ENCODE results near the gene TAX1BP1.

Gene TAX1BP1

DNA sequence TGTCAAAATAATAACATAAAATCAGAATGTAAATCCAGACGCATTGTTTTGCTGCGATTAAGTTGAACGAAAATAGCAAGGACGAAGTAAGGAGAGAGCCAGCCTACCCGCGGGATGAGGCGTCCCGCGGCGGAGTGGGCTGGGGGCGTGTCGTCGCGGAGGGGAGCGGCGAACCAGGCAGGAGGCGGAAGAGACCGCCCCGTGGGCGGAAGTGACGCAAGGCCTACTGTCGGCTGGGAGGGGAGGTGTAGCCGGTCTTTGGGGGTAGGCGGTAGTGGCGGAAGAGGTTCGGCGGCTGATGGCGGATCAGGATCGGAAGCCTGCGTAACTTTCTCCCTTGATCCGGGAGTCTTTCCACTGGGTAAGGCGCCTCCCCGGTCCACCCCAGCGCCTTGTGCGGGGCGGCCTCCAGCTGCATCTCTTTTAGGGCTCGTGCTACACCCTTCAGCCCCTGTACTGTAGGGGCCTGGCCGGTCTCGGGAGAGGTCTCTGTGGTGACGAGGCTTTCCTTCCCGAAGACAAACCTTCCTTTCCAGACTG, at the start of gene TAX1BP1:
Gene TAX1BP1, plus strand, starts transcription at position 254 of the 540 bp plus-strand sequence. CDS start 8,363 bp downstream, outside the sequence.
- peak; percentile 86 to 93 (median 90) for DNase-seq (ENCODE audit: low read depth in 2 of 3, low spot score in 1 of 3)

DNA sequence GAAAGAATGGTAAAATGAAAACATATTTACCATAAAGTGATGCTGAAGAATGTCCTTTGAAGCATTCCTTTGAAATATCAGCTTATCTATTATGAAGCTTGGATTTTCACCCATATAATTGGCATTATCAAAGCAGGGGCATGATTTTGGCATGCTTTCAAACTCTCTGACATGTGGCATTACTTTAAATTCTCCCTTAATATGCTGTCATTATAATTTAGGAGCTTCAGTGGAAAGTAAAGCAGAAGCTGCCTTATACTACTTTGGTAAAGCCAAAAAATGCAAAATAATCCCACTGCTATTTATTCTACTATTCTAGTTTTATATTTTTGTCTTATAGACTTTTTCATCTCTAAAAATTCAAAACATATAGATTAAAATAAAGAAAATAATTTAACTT, 49.3 kb upstream of the TAX1BP1 start:
- DNase-seq (ENCODE audit: low read depth in 2 of 3, low spot score in 1 of 3), result no peak

DNA sequence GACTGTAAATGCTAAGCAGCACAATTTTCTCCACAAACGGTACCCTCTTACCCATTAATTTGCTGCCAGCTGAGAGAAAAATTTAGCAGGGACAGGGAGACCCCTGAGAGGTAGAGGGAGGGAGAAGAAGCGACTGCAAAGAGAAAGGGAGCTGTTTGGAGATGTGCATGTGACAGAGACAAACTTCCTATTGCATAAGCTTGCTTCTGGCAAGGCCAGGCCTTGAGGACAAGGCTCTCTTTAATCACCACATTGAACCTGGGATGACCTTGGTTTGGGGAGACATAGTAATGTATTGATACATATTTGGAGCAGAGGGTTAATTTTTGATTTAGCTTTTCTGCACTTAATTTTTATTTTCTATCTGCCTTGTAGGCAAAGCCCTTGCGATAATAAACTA, 46.2 kb upstream of the TAX1BP1 start:
- DNase-seq (ENCODE audit: low read depth in 2 of 3, low spot score in 1 of 3), result no peak

DNA sequence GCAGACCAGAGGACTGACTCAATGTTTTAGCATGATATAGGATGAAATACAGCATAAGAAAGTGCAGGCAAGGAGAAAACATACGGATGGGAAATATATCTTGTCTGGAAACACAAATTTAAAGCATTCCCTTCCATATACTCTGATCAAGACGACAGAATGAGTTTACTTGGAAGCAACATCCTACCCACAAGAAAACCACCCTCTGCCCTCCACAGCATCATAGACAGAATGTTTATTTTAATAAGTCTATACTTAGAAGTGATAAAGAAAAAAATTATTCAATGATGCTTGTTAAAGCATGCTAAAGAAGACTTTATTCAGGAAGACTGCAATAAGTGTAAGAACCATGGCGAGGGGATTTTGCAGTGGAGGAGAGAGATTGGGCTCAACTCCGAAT, 44.9 kb upstream of the TAX1BP1 start:
- DNase-seq (ENCODE audit: low read depth in 2 of 3, low spot score in 1 of 3), result no peak

DNA sequence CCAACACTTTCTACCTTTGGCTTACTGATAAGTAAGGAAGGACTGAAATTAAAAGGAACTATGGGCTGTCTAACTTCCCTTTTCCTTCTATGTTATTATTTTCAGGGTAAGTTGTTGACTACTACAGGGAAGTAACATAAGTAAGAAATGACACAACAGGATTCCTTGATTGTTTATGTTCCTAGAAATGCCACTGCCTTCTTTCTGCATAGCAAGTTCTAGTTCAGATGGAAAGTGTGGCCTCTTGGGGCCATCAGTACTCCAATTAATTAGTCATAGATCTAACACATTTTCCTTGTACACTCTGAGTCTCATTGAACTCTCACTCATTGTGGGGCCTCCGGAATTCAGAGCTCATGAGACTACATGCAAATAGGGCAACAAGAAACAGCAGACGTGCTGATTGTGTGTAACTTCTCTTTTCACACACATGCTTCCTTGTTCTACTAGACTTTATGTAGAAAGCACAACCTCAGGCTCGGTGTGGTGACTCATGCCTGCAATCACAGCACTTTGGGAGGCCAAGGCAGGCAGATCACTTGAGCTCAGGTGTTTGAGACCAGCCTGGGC, 42.0 kb upstream of the TAX1BP1 start:
- peak in 1 of 3 donors; percentile 3 for DNase-seq (ENCODE audit: low read depth in 2 of 3, low spot score in 1 of 3)

DNA sequence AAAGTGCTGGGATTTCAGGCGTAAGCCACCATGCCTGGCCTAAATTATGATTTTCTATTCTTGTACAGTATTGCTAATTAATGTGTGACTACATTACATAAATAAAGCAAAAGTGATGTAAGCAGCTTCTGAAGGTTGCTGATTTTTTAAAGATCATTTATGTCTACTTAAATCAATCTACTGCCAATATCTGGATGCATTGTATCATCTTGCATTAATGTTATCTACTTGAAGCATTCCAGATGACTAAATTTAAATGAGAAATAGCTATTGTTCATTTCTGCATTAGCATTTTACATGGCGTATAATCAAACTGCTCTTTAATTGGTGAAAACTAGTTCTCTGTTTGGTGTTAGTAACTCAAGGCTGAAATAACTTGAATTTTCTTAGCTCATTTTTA, 40.2 kb upstream of the TAX1BP1 start:
- no peak for DNase-seq (ENCODE audit: low read depth in 2 of 3, low spot score in 1 of 3)

DNA sequence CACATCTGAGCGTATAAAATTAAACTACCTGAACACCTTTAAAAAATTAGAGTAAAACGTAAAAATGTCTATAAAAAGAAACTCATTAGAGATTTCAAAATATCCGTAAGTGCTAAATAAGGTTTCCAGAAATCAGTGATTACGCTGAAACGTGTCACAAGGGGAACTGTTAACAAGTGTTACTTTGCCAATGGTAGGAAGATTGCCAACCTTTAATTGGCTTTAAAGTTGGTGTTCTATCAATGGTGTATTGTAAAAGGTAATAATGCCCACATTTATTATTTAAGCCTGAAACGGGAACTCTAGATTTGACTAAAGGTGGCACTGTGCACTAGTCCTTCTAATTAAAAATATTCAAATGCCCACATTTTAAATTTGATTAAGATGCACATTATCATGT, 39.5 kb upstream of the TAX1BP1 start:
- no peak for DNase-seq (ENCODE audit: low read depth in 2 of 3, low spot score in 1 of 3)

DNA sequence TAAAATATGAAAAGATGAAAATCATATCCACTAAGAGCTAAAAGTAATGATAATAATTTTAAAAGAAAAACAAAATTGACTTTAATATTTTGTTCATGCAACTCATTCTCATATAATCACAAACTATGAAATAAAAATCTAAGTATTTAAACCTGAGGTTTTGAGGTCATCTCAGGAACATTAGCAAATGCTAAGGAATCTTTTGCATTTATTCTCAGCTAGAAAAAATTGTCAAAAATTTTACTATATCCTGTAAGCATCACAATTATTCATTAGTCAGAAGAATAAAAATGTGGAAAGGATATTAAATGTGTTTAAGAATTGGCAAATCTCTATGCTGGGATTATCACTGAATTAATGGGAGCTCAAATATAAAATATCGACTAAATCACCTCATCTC, 36.8 kb upstream of the TAX1BP1 start:
- DNase-seq (ENCODE audit: low read depth in 2 of 3, low spot score in 1 of 3), result no peak

DNA sequence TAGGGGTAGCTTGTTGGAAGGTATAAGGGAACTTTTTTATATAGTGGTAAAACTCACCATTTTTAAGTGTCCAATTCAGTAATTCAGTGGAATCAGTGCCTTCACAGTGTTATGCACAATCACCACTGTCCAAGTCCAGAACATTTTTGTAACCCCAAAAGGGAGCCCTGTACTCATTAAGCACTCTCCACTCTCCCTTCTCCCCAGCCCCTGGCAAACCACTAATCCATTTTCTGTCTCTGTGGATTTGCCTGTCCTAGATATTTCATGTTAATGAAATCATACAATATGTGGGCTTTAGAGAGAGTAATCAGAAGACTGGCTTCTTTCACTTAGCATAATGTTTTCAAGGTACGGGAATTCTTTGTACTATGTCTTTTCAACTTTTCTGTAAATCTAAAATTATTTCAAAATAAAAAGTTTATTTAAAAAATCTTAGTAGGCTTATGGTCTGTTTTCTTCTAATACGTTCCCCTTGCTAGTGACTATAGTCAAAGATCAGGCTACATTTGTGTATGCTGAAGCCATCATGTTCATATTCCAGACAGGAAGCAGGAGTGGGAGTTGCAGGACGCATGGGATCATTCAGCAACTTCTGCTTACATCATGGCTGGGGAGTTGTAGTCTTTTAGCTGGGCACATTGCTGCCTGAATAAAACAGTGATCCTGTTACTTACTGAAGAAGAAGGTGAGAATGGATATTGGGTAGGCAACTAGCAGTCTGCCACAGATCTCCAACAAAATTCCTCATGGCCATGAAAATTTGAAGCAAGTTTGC, 35.4 kb upstream of the TAX1BP1 start:
- DNase-seq (ENCODE audit: low read depth in 2 of 3, low spot score in 1 of 3), result no peak

DNA sequence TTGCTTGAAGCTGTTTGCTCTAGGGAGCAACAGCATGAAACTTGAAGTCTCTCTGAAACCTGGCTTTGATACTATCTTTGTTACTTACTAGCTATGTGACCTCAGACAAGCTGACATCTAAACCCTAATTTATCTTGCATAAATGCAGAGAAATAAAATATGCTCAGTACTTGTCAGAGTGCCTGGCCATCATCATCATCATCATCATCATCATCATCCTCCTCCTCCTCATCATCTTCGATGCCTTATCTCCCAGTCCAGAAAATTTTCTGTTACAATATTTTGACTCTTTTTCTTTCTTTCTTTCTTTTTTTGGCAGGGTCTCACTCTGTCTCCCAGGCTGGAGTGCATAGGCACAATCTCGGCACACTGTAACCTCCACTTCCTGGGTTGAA, 34.8 kb upstream of the TAX1BP1 start:
- DNase-seq (ENCODE audit: low read depth in 2 of 3, low spot score in 1 of 3), result no peak

DNA sequence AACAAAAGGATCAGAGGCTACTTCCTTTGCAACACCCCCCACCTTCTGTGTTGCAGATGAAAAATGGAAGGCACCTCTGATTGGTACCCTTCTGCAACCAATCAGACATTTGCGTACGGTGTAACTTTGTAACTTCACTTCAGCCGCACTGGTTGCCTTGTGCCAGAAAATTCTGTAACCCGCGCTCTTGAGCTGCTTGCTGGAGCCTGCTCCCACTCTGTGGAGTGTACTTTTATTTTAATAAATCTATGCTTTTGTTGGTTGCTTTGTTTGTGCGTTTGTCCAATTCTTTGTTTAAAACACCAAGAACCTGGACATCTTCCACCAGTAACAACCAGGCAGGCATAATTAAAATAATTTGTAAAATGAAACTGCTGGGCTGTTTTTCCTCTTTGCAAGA, 31.5 kb upstream of the TAX1BP1 start:
- no peak for DNase-seq (ENCODE audit: low read depth in 2 of 3, low spot score in 1 of 3)

DNA sequence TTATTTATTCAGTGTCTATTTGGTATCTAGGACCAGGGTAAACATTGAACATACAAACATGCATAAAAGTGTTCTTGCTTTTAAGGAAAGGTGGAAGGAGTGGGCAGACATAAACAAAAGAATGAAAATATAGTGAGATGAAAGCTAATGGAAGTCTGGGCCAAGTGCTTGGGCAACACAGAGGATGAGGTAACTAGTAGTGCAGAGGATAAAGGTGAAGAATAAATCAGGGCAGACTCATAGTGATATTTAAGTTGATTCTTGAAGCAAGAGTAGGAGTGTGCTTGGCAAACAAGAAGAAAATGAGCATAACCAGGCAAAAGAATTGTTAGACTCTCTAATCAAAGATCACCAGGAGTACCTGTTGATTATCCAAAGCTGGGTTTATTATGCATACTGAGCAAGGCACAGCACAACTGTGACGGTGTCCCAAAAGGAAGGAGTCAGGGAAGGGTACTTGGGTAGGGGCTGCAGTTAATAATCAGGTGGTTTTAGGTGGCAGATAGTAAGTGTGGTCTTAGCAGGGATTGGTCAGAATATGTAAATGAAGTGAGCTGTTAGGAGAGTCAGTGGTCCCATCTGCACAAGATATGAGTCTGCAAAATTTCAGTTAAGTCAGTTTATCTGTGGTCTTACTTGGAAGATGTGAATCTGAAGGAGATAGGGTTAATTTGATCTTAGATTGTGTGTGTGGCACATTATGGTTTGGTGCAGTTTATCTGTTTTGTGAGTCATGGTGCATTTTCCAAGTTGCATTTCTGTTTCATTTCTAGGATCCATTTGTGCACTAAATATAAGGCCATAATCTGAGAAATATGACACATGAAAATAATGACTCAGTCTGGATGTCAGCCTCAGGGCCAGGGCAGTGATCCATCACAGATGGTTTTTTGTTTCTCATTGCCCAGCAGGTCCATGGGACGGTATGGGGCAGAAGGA, 30.6 kb upstream of the TAX1BP1 start:
- no peak for DNase-seq (ENCODE audit: low read depth in 2 of 3, low spot score in 1 of 3)

DNA sequence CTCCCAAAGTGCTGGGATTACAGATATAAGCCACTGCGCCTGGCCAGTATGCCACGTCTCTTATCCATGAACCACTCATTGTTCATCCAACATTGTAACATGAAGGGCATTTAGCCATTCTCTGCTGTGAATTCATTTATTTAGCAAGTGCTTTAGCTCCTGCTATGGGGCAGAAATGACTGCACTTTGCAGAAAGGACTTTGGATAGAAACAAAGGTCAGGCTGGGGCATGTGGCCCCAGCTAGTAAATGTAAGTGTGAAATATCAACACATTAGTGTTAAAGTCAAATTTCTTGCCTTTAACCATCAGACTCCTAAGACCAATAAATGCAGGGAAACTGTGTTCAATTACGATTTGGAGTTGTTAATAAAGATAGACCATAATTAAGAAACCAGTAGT, 27.7 kb upstream of the TAX1BP1 start:
- DNase-seq (ENCODE audit: low read depth in 2 of 3, low spot score in 1 of 3), result no peak

DNA sequence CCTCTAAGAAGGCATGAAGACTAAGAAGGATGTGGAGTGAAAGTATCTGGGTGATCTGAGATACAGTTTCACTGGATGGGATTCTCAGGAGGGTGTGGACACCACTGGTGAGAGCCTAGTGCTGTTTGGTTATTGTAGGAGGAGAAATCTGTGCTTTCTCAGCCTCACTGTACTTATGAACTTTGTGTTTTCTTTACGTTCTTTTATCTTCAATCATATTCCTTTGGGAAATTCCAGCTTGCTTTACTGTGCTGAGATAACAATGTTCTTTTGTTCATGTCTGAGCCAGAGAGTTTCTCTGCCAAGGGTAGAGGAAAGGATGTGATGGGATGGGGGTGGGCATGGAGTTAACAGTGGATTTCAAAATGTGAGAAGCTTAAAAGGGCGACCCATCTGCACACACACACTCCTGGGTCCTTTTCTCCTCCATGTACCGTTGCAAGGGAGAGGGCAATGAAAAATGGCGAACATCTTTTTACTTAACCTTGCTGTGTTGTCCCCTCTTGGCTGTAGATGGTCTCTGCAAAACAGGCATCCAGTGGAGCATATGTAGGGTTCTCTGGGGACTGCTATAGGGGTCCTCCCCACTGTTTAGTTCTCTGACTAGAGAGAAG, 25.0 kb upstream of the TAX1BP1 start:
- no peak for DNase-seq (ENCODE audit: low read depth in 2 of 3, low spot score in 1 of 3)

DNA sequence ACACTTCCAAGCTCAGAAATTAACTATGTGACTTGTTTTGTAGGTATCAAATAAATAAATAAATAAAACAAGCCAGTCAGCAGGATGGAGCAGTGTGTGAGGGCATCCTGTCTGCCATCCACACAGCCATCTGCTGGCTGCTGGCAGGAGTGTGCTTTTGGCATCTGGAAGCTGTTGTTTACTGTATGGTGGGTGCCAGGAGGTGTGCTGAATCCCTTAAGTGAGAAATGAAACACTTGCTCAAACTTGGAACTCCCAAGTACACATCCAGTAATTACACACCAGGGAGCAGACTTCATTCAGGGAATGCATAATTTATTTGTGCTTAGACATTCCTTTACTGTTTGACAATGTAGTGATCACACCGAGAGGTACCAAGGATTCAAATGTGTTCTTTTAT, 16.9 kb upstream of the TAX1BP1 start:
- DNase-seq (ENCODE audit: low read depth in 2 of 3, low spot score in 1 of 3), result no peak

DNA sequence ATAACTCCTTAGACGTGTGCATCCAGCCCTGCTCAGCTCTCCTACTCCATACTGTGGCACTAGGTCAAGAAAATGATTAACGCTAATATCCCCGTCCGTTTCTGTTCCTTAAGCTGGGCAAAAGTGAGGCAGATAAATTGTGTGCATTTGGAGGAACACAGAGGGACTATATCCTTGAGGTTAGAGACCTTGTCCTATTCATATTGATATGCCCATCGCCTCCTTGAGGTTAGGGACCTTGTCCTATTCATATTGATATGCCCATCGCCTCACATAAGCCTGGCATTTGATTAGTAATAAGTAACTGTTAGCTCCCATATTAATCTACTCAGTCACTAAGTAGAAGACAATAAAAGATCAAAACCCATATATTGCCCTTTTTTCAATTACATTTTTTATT, 12.9 kb upstream of the TAX1BP1 start:
- DNase-seq (ENCODE audit: low read depth in 2 of 3, low spot score in 1 of 3), result no peak

DNA sequence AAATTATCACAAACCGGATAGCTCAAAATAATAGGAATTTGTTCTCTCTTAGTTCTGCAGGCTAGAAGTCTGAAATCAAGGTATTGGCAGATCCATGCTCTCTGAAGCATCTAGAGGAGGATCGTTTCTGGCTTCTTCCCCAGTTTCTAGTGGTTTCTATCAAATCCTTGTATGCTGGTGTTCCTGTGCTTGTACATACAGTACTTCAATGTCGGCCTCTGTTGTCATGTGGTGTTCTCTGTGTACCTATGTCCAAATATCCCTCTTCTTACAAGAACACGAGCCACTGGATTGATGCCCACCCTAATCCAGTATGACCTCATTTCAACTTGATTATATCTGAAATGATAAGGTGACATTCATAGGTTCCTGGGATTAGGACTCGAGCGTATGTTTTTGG, 9.8 kb upstream of the TAX1BP1 start:
- no peak for DNase-seq (ENCODE audit: low read depth in 2 of 3, low spot score in 1 of 3)

DNA sequence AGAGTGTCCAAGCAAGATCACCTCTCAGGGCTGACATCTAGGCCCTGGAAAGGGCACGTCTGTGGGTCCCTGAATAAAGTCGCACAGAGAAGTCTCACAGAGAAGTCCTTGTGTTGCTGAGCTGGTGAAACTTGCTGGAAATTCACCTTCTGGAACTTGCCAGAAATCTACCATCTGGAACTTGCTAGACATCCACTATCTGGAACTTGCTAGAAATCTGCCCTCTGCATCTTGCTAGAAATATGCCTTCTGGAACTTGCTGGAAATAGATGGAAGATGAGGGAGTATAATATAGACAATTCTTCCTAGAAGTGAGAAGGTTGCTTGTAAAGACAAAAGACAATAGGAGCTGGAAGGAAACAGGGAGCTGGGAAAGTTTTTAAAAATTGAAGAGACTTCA, 5.4 kb upstream of the TAX1BP1 start:
- DNase-seq (ENCODE audit: low read depth in 2 of 3, low spot score in 1 of 3), result no peak

DNA sequence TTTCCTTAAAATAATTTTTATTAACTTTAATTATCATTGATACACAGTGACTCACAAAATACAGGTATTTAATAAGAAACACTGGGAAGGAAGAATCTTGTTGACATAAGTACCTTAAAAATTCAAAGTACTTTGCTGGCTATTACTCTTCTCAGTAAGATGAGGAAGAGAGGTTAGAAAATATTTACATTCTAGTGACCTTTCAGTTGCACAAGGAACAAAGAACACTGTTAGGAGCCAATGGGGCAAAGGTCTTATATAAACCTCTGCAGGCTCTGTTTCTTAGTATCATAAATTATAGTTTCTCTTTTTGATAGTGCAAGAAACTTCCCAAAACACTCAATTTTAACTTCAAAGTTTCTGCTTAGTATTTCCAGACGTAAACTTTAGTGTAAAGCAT, 4.8 kb upstream of the TAX1BP1 start:
- DNase-seq (ENCODE audit: low read depth in 2 of 3, low spot score in 1 of 3), result no peak

DNA sequence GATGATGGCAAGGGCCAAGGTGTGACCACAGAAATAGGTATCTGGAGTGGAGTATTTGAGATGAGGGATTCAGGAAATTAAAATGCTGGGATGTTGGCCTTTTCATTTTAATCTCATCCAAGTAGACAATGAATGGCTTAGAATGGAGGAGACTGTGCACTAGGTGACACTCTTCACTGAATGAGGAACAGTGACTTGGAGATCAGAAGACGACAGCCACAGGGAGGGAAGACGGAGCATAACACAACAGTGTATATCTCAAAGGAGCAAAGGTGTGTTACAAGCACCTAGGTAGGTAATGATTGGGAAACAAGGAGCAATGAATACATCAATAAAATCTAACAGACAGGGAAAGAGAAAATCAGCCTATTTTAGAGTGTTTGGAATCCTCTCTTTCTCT, 4.1 kb upstream of the TAX1BP1 start:
- DNase-seq (ENCODE audit: low read depth in 2 of 3, low spot score in 1 of 3), result no peak

DNA sequence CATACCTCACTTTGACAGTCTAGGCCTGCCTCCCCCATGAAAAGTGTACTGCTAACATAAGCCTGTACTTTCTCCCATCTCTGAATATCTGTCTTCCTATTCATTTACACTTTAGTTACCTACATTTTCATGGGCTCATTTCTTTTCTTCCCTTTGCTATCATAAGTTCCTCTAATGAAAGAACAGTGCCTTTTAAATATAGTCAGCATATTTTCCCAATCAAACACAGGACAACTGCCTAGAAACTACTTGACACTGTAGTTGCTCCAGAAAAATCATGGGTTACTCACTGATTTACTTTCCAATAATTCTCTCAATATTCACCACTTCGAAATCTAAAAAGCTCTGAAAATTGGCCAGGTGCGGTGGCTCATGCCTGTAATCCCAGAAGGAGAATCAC, 2.8 kb upstream of the TAX1BP1 start:
- no peak for DNase-seq (ENCODE audit: low read depth in 2 of 3, low spot score in 1 of 3)
